HG03469 (cell line): Measurements from ENCODE around the gene UPK3A.
"Not testable (repeated sequence)": the region's sequence is repeated elsewhere in the genome, so short reads cannot be mapped to it uniquely, and the experiment has no call there.

ENCODE experiments used
- ATAC-seq: cut with Tn5 transposase; IDR thresholded peaks from one replicate; pipeline ENCODE4 v1.9.1; 2021; ENCODE audit warnings: mild to moderate bottlenecking, moderate library complexity, moderate number of reproducible peaks; ENCODE audit not compliant: unreplicated experiment

The UPK3A gene

GRCh38 chr22:45278125-45278524, 6.6 kb upstream of the UPK3A start:
- ATAC-seq: no peak

- no peak for ATAC-seq
Measured at GRCh38 chr22:45280587-45280980, 4.2 kb upstream of the UPK3A start.

DNA sequence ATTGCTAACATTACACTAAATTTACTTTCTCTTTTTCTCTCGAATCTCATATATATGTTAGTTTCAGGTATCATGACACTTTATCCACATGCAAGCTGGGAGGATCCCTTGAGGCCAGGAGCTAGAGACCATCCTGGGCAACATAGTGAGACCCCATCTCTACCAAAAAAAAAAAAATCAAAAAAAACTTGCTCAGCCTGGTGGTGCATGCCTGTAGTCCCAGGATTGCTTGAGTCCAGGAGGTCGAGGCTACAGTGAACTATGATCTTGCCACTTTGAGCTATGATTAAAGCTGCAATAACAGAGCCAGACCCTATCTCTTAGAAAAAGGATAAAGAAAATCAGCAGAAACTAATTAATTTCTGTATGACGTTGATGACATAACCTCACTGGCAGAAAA, 3.7 kb upstream of the UPK3A start:
- no peak for ATAC-seq

DNA sequence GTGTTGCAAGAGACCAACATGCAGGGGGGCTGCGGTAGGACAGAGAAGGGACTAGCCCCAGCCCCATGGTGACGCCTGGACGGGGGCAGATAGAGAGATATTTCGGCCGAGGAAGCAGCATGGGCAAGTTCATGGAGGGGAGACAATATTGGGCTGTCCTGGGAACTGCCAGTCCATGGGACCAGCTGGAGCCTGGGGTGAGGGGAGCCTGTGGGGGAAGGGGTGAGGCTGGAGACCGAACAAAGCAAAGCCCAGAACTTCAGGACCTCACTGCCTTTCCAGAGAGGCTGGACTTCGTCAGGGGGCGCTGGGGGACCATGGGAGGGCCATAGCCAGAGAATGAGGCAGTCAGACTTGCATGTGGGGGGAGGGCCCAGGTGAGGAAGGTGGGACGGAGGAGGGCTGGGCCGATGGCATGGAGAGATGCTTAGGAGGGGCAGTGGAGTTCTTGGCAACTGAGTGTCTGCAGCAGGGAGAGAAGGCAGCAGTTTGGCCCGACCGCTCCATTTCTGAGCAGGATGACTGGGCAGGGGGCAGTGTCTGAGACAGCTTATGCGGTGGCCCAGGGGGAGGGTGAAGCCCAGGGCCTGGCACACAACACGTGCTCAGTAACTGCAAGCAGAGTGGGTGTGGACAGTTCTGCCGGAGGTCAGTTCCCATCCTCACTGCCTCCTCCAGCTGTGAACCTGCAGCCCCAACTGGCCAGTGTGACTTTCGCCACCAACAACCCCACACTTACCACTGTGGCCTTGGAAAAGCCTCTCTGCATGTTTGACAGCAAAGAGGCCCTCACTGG, 712 bp downstream of the UPK3A start:
- ATAC-seq: no peak

- ATAC-seq: no peak
Measured at GRCh38 chr22:45286854-45287551, 2.3 kb downstream of the UPK3A start.

DNA sequence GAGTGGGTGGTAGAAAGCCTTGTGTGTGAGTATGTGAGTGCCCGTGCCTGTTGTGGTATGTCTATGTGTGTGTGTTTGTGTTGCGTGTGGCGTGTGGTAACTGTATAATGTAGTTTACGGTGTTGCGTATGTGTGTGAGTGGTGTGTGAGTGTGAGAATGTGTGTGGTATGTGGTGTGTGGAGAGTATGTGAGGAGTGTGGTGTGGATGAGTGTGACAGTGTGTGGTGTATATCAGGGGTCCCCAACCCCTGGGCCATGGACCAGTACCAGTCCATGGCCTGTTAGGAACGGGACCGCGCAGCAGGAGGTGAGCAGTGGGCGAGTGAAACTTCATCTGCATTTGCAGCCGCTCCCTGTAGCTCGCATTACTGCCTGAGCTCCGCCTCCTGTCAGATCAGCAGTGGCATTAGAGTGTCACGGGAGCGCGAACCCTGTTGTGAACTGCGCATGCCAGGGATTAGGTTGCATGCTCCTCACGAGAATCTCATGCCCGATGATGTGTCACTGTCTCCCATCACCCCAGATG, 5.7 kb downstream of the UPK3A start:
- no peak for ATAC-seq

GRCh38 chr22:45291061-45291930, 6.5 kb downstream of the UPK3A start:
- no peak for ATAC-seq

GRCh38 chr22:45291931-45292290, 7.2 kb downstream of the UPK3A start:
- ATAC-seq: no peak

DNA sequence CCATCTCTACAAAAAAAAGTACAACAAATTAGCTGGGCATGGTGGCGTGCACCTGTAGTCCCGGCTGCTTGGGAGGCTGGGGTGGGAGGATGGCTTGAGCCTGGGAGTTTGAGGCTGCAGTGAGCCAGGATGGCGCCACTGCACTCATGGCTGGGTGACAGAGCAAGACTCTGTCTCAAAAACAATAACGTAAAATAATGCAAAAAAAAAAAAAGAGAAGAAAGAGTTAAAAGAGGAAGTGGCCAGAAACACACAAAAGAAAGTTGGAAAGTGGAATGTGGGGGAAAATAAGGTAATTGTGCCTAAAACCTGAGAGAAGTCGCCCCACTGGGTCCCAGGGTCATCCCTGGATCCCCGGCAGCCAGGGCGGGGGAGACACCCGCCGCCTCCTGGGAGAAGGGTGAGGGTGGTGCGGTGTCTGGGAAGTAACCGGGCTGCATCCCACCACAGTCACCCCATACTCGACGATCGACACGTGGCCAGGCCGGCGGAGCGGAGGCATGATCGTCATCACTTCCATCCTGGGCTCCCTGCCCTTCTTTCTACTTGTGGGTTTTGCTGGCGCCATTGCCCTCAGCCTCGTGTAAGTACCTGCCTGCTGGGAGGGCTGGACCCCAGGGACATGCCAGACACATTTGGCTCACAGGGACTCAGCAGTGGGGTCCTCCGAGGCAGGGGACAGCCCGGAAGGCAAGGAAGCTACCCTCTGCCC, 8.1 kb downstream of the UPK3A start:
- ATAC-seq: no peak

GRCh38 chr22:45294030-45294429, 9.3 kb downstream of the UPK3A start:
- no peak for ATAC-seq

DNA sequence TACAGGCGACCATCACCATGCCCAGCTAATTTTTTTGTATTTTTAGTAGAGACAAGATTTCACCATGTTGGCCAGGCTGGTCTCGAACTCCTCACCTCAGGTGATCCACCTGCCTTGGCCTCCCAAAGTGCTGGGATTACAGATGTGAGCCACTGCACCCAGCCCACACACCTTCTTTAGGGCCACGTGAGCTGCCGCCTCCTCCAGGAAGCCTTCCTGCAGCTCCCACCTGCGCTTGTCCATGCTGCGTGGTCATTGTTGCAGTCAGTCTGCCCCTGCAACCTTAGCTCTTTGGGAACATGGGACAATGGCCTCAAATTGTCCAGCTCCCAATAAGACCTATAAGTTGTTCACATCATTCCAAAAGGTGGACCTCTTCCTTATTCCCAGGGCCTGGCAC, 10.3 kb downstream of the UPK3A start:
- ATAC-seq: not testable (repeated sequence)

- ATAC-seq: no peak
Measured at GRCh38 chr22:45295492-45295891, 10.7 kb downstream of the UPK3A start.

- ATAC-seq: no peak
Measured at GRCh38 chr22:45296628-45297297, 12.0 kb downstream of the UPK3A start.

GRCh38 chr22:45298934-45299505, 14.3 kb downstream of the UPK3A start:
- no peak for ATAC-seq

- no peak for ATAC-seq
Measured at GRCh38 chr22:45302751-45303150, 18.0 kb downstream of the UPK3A start.

- no peak for ATAC-seq
Measured at GRCh38 chr22:45303181-45303580, 18.4 kb downstream of the UPK3A start.

DNA sequence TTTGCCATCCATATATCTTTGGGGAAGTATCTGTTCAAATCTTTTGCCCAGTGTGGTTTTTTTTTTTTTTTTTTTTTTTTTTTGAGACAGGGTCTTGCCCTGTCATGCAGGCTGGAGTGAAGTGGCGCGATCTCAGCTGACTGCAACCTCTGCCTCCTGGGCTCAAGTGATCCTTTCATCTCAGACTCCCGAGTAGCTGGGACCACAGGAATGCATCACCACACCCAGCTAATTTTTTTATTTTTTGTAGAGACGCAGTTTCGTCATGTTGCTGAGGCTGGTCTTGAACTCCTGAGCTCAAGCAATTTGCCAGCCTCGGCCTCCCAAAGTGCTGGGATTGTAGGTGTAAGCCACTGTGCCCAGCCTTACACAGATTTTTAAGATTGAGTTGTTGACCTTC, 20.2 kb downstream of the UPK3A start:
- no peak for ATAC-seq

DNA sequence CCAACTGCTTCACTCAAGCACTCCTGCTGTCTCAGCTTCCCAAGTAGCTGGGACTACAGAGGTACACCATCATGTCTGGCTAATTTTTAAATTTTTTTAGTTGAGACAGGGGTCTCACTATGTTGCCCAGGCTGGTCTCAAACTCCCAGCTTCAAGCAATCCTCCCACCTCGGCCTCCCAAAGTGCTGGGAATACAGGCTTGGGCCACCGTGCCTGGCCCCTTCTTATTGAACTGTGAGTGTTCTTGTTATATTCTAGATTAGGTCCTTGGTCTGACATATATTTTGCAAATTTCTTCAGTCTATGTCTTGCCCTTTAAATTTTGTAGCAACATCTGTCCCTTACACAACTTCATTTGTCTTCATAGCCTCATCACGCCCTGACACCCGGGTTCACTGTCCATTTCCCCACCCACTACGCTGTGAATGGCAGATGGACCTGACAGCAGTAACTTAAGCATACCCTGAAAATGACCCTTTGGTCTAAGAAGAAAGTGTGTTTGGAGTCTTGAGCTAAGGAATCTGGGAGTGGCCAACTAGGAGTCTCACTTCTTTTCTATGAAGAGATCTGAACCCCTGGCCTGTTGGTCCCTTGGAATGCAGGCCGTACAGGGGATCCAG, 20.8 kb downstream of the UPK3A start:
- no peak for ATAC-seq

- ATAC-seq: no peak
Measured at GRCh38 chr22:45306139-45306538, 21.4 kb downstream of the UPK3A start.
